ENCODE data around the gene DDX51. TPM values are rescaled to one million over a fixed set of nuclear protein-coding genes. Genes with fewer than 3 reads are reported as not detected.

The DDX51 gene
- total and polyA plus RNA-seq, 2 of the 13 experiments (the other 11 are each of a cell fraction or from before 2014, with no cell fraction given), result 10.1 TPM

- Histone ChIP-seq H3K36me3 (replicated peaks in 1 of 2; ENCODE audit: control insufficient read depth in 1 of 2, insufficient read depth in 2 of 2, low read length in 2 of 2) (no peaks in the 10 kb centered on the region), H3K4me1 (ENCODE audit: insufficient read depth, low read length) (no peaks in the 10 kb centered on the region), H3K27ac (ENCODE audit: extremely low read length, insufficient read depth, low read length) (no peak overlapping the region), H3K27me3 (ENCODE audit: control insufficient read depth in 1 of 2, insufficient read depth in 2 of 2, low read length in 2 of 2) (peaks cover 24 to 85% of the 10 kb centered on the region in 2 experiments), H4K20me1 (ENCODE audit: insufficient read depth, low read length) (no peaks in the 10 kb centered on the region), H2AFZ (ENCODE audit: low read length) (no peak overlapping the region), H3K4me2 (ENCODE audit: low read depth, low read length) (no peak overlapping the region), H3K79me2 (ENCODE audit: insufficient read depth, low read length) (no peaks in the 10 kb centered on the region), H3K4me3 (replicated peaks in 1 of 3; ENCODE audit: insufficient read depth in 1 of 3, low read depth in 2 of 3, low read length in 3 of 3) (no peak overlapping the region), H3K9ac (ENCODE audit: insufficient read depth, low read depth, low read length) (no peak overlapping the region), H3K9me3 (ENCODE audit: low read length) (peaks cover 18% of the 10 kb centered on the region)
- intact Hi-C loops (cut with micrococcal nuclease; ENCODE audit: unreplicated experiment) (no loop called here), in situ Hi-C loops (cut with HindIII; ENCODE audit: extremely low pct_ligation_motif_present, low pct_unique_long_range_greater_than_20kb) (no loop called here)
- ChIA-PET CTCF (ENCODE audit: low intra/inter-chr PET ratio, low total read pairs) (no interaction called here), POLR2A (no interaction called here)
- TF ChIP-seq DPF2 (CRISPR knock-in tag; IDR thresholded peaks at IDR 0.05; ENCODE audit: borderline replicate concordance, low read depth) (no peak), FOXK1 (CRISPR knock-in tag; IDR thresholded peaks at IDR 0.05; ENCODE audit: borderline replicate concordance, low read depth) (no peak), ARNT2 (CRISPR knock-in tag; IDR thresholded peaks at IDR 0.05; ENCODE audit: low read depth) (no peak), TOPORS (CRISPR knock-in tag; IDR thresholded peaks at IDR 0.05) (no peak), ZSCAN5A (CRISPR knock-in tag; IDR thresholded peaks at IDR 0.05; ENCODE audit: borderline replicate concordance) (no peak), ZNF781 (CRISPR knock-in tag; IDR thresholded peaks at IDR 0.05; ENCODE audit: borderline replicate concordance, not compliant biosample characterization) (no peak), GATA4 (IDR thresholded peaks at IDR 0.05; ENCODE audit: borderline replicate concordance, low read depth) (no peak), TEAD2 (CRISPR knock-in tag; IDR thresholded peaks at IDR 0.05) (no peak), YEATS4 (CRISPR knock-in tag; IDR thresholded peaks at IDR 0.05; ENCODE audit: borderline replicate concordance) (no peak), SP5 (CRISPR knock-in tag; IDR thresholded peaks at IDR 0.05; ENCODE audit: borderline replicate concordance, low read depth) (no peak), KLF13 (CRISPR knock-in tag; IDR thresholded peaks at IDR 0.05) (no peak), CEBPZ (IDR thresholded peaks at IDR 0.05; ENCODE audit: low read length) (no peak)
- no TSS peak for BruUV-seq (replicated peaks)
- DNase-seq (ENCODE audit: low spot score) (no peak), FAIRE-seq (no peak), ATAC-seq (no peak)
- WGBS (ENCODE audit: low lambda C conversion rate), result 56% methylated on average over 14 of the region's 30 CpGs
Observed at GRCh38 chr12:132190834-132191500, 46.8 kb upstream of the DDX51 start.
